ENCODE data around the gene LTF. TPM values are rescaled to one million over a fixed set of nuclear protein-coding genes. Genes with fewer than 3 reads are reported as not detected.
"Not testable (repeated sequence)": the region's sequence is repeated elsewhere in the genome, so short reads cannot be mapped to it uniquely, and the experiment has no call there.

The LTF gene
- polyA plus RNA-seq, 1 donor from 2014 or later: not detected

DNA sequence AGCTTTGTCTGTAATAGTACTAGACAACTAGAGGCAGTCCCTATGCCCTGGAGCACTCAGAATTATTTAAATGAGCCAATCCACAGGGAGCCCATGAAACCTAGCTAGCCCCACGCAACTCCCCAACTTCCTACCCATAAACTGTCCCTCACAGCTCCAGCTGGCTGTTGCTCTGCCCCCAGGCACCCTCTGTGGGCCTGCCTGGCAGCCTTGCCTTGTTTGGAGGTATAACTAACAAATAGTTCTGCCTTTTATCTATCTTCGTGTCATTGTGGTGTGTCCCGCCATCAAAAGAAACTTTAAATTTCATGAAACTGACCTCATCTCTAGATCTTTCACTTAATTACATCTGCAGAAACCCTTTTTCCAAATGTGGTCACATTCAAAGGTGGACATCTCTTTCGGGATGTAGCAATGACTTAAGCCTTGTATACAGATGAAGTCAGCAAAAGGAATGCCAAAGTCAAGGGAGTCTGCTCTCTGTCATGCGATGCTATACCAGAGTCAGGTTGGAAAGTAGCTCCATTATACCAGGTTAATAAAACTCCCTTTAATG lies 31.3 kb upstream of the LTF start:
- no peaks in the 10 kb centered on the region for H3K79me2 ChIP-seq (replicated peaks; ENCODE audit: insufficient read depth, low read length)
- H3K36me3 ChIP-seq (ENCODE audit: insufficient read depth, low read length): no peaks in the 10 kb centered on the region
- H2AFZ ChIP-seq (ENCODE audit: low read depth, low read length): no peak overlapping the region
- TF ChIP-seq RAD21 (conservative IDR thresholded peaks at IDR 0.05): no peak
- no peak for TF ChIP-seq SMC3 (conservative IDR thresholded peaks at IDR 0.05; ENCODE audit: poor library complexity)
- TF ChIP-seq EZH2 (IDR thresholded peaks at IDR 0.05; ENCODE audit: borderline replicate concordance, insufficient read depth, low read length, poor library complexity, severe bottlenecking): no peak
- no peak for TF ChIP-seq TAF1 (IDR thresholded peaks at IDR 0.05; ENCODE audit: low read depth)
- TF ChIP-seq POLR2AphosphoS5 (IDR thresholded peaks at IDR 0.05): no peak
- no peak for TF ChIP-seq EP300 (conservative IDR thresholded peaks at IDR 0.05; ENCODE audit: poor library complexity, severe bottlenecking)
- H3K4me2 ChIP-seq (ENCODE audit: low read length): no peak overlapping the region
- H3K27me3 ChIP-seq (ENCODE audit: insufficient read depth, low read depth, low read length): no peaks in the 10 kb centered on the region
- H4K20me1 ChIP-seq (ENCODE audit: insufficient read depth): no peaks in the 10 kb centered on the region
- no peaks in the 10 kb centered on the region for H3F3A ChIP-seq (ENCODE audit: insufficient read depth, low read length, poor library complexity, severe bottlenecking)
- H3K9me3 ChIP-seq (ENCODE audit: low read length): no peaks in the 10 kb centered on the region
- no peak overlapping the region for H3K4me3 ChIP-seq (ENCODE audit: low read length)
- no peak overlapping the region for H3K27ac ChIP-seq (ENCODE audit: low read length)
- no peaks in the 10 kb centered on the region for H3K9me2 ChIP-seq (ENCODE audit: insufficient read depth, low read length)
- H3K9ac ChIP-seq (ENCODE audit: low read length): no peak overlapping the region

DNA sequence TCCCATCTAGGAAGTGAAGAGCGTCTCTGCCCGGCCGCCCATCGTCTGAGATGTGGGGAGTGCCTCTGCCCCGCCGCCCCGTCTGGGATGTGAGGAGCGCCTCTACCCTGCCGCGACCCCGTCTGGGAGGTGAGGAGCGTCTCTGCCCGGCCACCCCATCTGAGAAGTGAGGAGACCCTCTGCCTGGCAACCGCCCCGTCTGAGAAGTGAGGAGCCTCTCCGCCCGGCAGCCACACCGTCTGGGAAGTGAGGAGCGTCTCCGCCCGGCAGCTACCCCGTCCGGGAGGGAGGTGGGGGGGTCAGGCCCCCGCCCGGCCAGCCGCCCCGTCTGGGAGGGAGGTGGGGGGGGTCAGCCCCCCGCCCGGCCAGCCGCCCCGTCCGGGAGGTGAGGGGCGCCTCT lies 29.8 kb upstream of the LTF start:
- not testable (repeated sequence) for H3K9ac ChIP-seq (ENCODE audit: low read length); H3K27me3 ChIP-seq (ENCODE audit: insufficient read depth, low read depth, low read length); H3K4me2 ChIP-seq (ENCODE audit: low read length); H4K20me1 ChIP-seq (ENCODE audit: insufficient read depth); H3F3A ChIP-seq (ENCODE audit: insufficient read depth, low read length, poor library complexity, severe bottlenecking); H3K9me2 ChIP-seq (ENCODE audit: insufficient read depth, low read length); H3K79me2 ChIP-seq (replicated peaks; ENCODE audit: insufficient read depth, low read length); H3K4me3 ChIP-seq (ENCODE audit: low read length); H3K9me3 ChIP-seq (ENCODE audit: low read length); H3K36me3 ChIP-seq (ENCODE audit: insufficient read depth, low read length); H2AFZ ChIP-seq (ENCODE audit: low read depth, low read length); H3K27ac ChIP-seq (ENCODE audit: low read length)

DNA sequence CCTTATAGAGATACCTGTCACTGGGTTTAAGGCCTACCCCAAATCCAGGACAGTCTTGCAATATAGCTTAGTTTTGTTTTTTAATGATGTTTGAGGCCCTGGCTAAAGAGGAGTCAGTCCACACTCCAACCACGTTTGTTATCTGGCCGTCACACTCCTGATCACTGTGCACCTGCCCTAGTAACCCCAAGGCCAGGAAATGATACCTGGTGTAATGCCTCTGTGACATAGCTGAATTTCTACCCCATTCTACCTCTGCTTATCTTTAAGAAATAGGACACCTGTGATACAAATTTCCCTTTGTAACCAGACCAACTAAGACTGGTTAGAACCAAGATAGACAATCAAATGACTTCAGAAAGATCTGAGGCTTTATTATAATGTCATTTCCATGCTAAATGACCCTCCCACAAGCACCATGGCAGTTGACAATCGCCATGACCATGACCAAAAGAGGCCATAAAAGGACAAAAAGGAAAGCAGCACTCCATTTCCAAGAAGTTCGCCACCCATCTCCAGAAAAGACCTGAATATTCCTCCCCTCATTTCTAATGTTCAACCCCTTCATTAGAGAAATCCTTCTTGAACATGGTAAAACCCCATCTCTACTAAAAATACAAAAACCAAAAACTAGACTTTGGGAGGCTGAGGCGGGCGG lies 28.3 kb upstream of the LTF start:
- TF ChIP-seq MXI1 (conservative IDR thresholded peaks at IDR 0.05; ENCODE audit: poor library complexity, severe bottlenecking) (no peak), TAF1 (IDR thresholded peaks at IDR 0.05; ENCODE audit: low read depth) (no peak), SMC3 (conservative IDR thresholded peaks at IDR 0.05; ENCODE audit: poor library complexity) (no peak), POLR2AphosphoS5 (IDR thresholded peaks at IDR 0.05) (no peak), EP300 (conservative IDR thresholded peaks at IDR 0.05; ENCODE audit: poor library complexity, severe bottlenecking) (no peak), RAD21 (conservative IDR thresholded peaks at IDR 0.05) (no peak), EZH2 (IDR thresholded peaks at IDR 0.05; ENCODE audit: borderline replicate concordance, insufficient read depth, low read length, poor library complexity, severe bottlenecking) (no peak)
- TF ChIP-seq, protein P1, sequence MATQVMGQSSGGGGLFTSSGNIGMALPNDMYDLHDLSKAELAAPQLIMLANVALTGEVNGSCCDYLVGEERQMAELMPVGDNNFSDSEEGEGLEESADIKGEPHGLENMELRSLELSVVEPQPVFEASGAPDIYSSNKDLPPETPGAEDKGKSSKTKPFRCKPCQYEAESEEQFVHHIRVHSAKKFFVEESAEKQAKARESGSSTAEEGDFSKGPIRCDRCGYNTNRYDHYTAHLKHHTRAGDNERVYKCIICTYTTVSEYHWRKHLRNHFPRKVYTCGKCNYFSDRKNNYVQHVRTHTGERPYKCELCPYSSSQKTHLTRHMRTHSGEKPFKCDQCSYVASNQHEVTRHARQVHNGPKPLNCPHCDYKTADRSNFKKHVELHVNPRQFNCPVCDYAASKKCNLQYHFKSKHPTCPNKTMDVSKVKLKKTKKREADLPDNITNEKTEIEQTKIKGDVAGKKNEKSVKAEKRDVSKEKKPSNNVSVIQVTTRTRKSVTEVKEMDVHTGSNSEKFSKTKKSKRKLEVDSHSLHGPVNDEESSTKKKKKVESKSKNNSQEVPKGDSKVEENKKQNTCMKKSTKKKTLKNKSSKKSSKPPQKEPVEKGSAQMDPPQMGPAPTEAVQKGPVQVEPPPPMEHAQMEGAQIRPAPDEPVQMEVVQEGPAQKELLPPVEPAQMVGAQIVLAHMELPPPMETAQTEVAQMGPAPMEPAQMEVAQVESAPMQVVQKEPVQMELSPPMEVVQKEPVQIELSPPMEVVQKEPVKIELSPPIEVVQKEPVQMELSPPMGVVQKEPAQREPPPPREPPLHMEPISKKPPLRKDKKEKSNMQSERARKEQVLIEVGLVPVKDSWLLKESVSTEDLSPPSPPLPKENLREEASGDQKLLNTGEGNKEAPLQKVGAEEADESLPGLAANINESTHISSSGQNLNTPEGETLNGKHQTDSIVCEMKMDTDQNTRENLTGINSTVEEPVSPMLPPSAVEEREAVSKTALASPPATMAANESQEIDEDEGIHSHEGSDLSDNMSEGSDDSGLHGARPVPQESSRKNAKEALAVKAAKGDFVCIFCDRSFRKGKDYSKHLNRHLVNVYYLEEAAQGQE (IDR thresholded peaks at IDR 0.05; ENCODE audit: borderline replicate concordance): no peak
- TF ChIP-seq, protein P2, sequence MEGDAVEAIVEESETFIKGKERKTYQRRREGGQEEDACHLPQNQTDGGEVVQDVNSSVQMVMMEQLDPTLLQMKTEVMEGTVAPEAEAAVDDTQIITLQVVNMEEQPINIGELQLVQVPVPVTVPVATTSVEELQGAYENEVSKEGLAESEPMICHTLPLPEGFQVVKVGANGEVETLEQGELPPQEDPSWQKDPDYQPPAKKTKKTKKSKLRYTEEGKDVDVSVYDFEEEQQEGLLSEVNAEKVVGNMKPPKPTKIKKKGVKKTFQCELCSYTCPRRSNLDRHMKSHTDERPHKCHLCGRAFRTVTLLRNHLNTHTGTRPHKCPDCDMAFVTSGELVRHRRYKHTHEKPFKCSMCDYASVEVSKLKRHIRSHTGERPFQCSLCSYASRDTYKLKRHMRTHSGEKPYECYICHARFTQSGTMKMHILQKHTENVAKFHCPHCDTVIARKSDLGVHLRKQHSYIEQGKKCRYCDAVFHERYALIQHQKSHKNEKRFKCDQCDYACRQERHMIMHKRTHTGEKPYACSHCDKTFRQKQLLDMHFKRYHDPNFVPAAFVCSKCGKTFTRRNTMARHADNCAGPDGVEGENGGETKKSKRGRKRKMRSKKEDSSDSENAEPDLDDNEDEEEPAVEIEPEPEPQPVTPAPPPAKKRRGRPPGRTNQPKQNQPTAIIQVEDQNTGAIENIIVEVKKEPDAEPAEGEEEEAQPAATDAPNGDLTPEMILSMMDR (IDR thresholded peaks at IDR 0.05; ENCODE audit: poor library complexity, severe bottlenecking): no peak
- H3K9ac ChIP-seq (ENCODE audit: low read length): no peak overlapping the region
- no peak overlapping the region for H3K4me2 ChIP-seq (ENCODE audit: low read length)
- no peaks in the 10 kb centered on the region for H3K36me3 ChIP-seq (ENCODE audit: insufficient read depth, low read length)
- no peaks in the 10 kb centered on the region for H3F3A ChIP-seq (ENCODE audit: insufficient read depth, low read length, poor library complexity, severe bottlenecking)
- H3K4me3 ChIP-seq (ENCODE audit: low read length): no peak overlapping the region
- no peaks in the 10 kb centered on the region for H3K9me3 ChIP-seq (ENCODE audit: low read length)
- H2AFZ ChIP-seq (ENCODE audit: low read depth, low read length): no peak overlapping the region
- no peak overlapping the region for H3K27ac ChIP-seq (ENCODE audit: low read length)
- H3K79me2 ChIP-seq (replicated peaks; ENCODE audit: insufficient read depth, low read length): no peaks in the 10 kb centered on the region
- H3K27me3 ChIP-seq (ENCODE audit: insufficient read depth, low read depth, low read length): no peaks in the 10 kb centered on the region
- H3K9me2 ChIP-seq (ENCODE audit: insufficient read depth, low read length): no peaks in the 10 kb centered on the region
- H4K20me1 ChIP-seq (ENCODE audit: insufficient read depth): no peaks in the 10 kb centered on the region
